HepG2 (cell line): Measurements from ENCODE around the gene POC1A. TPM values are rescaled to one million over a fixed set of nuclear protein-coding genes. Genes with fewer than 3 reads are reported as not detected.

Source experiments
- ATF7-NPFF ChIP-seq: sonication (generic); formaldehyde crosslinking; IDR thresholded peaks from 2 replicates; pipeline ENCODE4 v1.8.1; 2023; ENCODE audit warnings: mild to moderate bottlenecking, low read depth, missing genetic modification reagents, moderate library complexity
- FOSL1 ChIP-seq: sonication (generic); formaldehyde crosslinking; IDR thresholded peaks from 2 replicates; pipeline ENCODE4 v1.9.0; 2021; ENCODE audit warnings: missing genetic modification reagents, borderline replicate concordance
- IRX3 ChIP-seq: sonication (generic); formaldehyde crosslinking; IDR thresholded peaks from 2 replicates; pipeline ENCODE4 v1.8.1; 2023; ENCODE audit warnings: mild to moderate bottlenecking, low read depth, missing genetic modification reagents, borderline replicate concordance
- NKX3-1 ChIP-seq: sonication (generic); formaldehyde crosslinking; IDR thresholded peaks from 2 replicates; pipeline ENCODE4 v1.5.0; 2020; ENCODE audit warnings: missing genetic modification reagents
- THAP11 ChIP-seq: IDR thresholded peaks from 2 replicates; pipeline ENCODE4 v1.6.1; 2016; ENCODE audit warnings: missing biosample characterization, missing genetic modification reagents
- ZBTB2 ChIP-seq: sonication (generic); formaldehyde crosslinking; IDR thresholded peaks from 2 replicates; pipeline ENCODE4 v1.8.0; 2022; ENCODE audit warnings: low read depth, missing genetic modification reagents
- ZC3H13 ChIP-seq: sonication (generic); formaldehyde crosslinking; IDR thresholded peaks from 2 replicates; pipeline ENCODE4 v1.8.1; 2023; ENCODE audit warnings: mild to moderate bottlenecking, missing genetic modification reagents, moderate library complexity
- ZNF776 ChIP-seq: sonication (generic); formaldehyde crosslinking; IDR thresholded peaks from 2 replicates; pipeline ENCODE4 v1.4.0; 2020; ENCODE audit warnings: mild to moderate bottlenecking, missing genetic modification reagents
- polyA plus RNA-seq, 8 experiments: library from polyadenylated mRNA; depleted of rRNA in 3 of 8; stranded (reverse) in 7 of 8; unstranded in 1 of 8; fragments of >200 nt; fragmentation: Illumina TruSeq in 4 of 8; extraction: Trizol in 4 of 8; gene quantifications; 2 replicates each; pipeline versions ENCODE4 v1.2.1 to v1.2.3, GENCODE V29; 2011 to 2016; ENCODE audit warnings: low read depth in 4 of 8, missing spikeins in 1 of 8, mixed read lengths in 1 of 8; ENCODE audit not compliant: insufficient read depth in 1 of 8
- total RNA-seq, 5 experiments: library from RNA; depleted of rRNA; stranded (reverse); fragments of >200 nt; fragmentation: Illumina TruSeq; extraction: Trizol; gene quantifications; 2 replicates each; pipeline ENCODE4 v1.2.3, GENCODE V29; 2016; ENCODE audit warnings: low read depth in 1 of 5
- TF ChIP-seq, protein P1 (sequence below): sonication (generic); formaldehyde crosslinking; IDR thresholded peaks from 2 replicates; pipeline ENCODE4 v1.8.0; 2022; ENCODE audit warnings: mild to moderate bottlenecking, missing genetic modification reagents; ENCODE audit not compliant: insufficient replicate concordance
- TF ChIP-seq, protein P2 (sequence below): sonication (generic); formaldehyde crosslinking; IDR thresholded peaks from 2 replicates; pipeline ENCODE4 v1.8.1; 2023; ENCODE audit warnings: mild to moderate bottlenecking, missing genetic modification reagents, borderline replicate concordance
- TF ChIP-seq, protein P3 (sequence below): fragments of 450-650 bp; IDR thresholded peaks from 2 replicates; pipeline ENCODE4 v1.6.1; 2017
- TF ChIP-seq, protein P4 (sequence below): IDR thresholded peaks from 2 replicates; pipeline ENCODE4 v1.6.1; 2016
- TF ChIP-seq, protein P5 (sequence below): IDR thresholded peaks from 2 replicates; pipeline ENCODE4 v1.6.1; 2018; ENCODE audit warnings: missing genetic modification reagents, mild to moderate bottlenecking, missing compliant biosample characterization
- TF ChIP-seq, protein P6 (sequence below): sonication (generic); formaldehyde crosslinking; conservative IDR thresholded peaks from 2 replicates; pipeline ENCODE4 v1.8.0; 2022; ENCODE audit warnings: mild to moderate bottlenecking, moderate library complexity, missing genetic modification reagents

Gene POC1A
- total and polyA plus RNA-seq, 2 of the 13 experiments (the other 11 are each of a cell fraction or from before 2014, with no cell fraction given): 14.6 to 20.0 TPM

GRCh38 chr3:52055537-52056351 is 98.5 kb downstream of the POC1A start (continued):
- TF ChIP-seq, protein P1, sequence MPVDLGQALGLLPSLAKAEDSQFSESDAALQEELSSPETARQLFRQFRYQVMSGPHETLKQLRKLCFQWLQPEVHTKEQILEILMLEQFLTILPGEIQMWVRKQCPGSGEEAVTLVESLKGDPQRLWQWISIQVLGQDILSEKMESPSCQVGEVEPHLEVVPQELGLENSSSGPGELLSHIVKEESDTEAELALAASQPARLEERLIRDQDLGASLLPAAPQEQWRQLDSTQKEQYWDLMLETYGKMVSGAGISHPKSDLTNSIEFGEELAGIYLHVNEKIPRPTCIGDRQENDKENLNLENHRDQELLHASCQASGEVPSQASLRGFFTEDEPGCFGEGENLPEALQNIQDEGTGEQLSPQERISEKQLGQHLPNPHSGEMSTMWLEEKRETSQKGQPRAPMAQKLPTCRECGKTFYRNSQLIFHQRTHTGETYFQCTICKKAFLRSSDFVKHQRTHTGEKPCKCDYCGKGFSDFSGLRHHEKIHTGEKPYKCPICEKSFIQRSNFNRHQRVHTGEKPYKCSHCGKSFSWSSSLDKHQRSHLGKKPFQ (CRISPR knock-in tag): no peak
- TF ChIP-seq, protein P2, sequence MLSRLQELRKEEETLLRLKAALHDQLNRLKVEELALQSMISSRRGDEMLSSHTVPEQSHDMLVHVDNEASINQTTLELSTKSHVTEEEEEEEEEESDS (CRISPR knock-in tag): no peak
- TF ChIP-seq THAP11 (CRISPR knock-in tag) (0 out of 2 replicates have a peak, but pooled peaks have one; percentile 24), IRX3 (CRISPR knock-in tag) (peak; percentile 89), ATF7-NPFF (CRISPR knock-in tag) (peak; percentile 89), ZBTB2 (CRISPR knock-in tag) (0 out of 2 replicates have a peak, but pooled peaks have one; percentile 63), NKX3-1 (peak; percentile 91), ZC3H13 (peak; percentile 55), FOSL1 (CRISPR knock-in tag) (0 out of 2 replicates have a peak, but pooled peaks have one; percentile 38), ZNF776 (CRISPR knock-in tag) (peak; percentile 92; the same call in 1 of the 2 replicates)
- TF ChIP-seq, protein P3, sequence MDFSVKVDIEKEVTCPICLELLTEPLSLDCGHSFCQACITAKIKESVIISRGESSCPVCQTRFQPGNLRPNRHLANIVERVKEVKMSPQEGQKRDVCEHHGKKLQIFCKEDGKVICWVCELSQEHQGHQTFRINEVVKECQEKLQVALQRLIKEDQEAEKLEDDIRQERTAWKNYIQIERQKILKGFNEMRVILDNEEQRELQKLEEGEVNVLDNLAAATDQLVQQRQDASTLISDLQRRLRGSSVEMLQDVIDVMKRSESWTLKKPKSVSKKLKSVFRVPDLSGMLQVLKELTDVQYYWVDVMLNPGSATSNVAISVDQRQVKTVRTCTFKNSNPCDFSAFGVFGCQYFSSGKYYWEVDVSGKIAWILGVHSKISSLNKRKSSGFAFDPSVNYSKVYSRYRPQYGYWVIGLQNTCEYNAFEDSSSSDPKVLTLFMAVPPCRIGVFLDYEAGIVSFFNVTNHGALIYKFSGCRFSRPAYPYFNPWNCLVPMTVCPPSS: no peak
- TF ChIP-seq, protein P4, sequence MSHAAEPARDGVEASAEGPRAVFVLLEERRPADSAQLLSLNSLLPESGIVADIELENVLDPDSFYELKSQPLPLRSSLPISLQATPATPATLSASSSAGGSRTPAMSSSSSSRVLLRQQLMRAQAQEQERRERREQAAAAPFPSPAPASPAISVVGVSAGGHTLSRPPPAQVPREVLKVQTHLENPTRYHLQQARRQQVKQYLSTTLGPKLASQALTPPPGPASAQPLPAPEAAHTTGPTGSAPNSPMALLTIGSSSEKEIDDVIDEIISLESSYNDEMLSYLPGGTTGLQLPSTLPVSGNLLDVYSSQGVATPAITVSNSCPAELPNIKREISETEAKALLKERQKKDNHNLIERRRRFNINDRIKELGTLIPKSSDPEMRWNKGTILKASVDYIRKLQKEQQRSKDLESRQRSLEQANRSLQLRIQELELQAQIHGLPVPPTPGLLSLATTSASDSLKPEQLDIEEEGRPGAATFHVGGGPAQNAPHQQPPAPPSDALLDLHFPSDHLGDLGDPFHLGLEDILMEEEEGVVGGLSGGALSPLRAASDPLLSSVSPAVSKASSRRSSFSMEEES (CRISPR knock-in tag): peak; percentile 56; the same call in 1 of the 2 replicates
- TF ChIP-seq, protein P5, sequence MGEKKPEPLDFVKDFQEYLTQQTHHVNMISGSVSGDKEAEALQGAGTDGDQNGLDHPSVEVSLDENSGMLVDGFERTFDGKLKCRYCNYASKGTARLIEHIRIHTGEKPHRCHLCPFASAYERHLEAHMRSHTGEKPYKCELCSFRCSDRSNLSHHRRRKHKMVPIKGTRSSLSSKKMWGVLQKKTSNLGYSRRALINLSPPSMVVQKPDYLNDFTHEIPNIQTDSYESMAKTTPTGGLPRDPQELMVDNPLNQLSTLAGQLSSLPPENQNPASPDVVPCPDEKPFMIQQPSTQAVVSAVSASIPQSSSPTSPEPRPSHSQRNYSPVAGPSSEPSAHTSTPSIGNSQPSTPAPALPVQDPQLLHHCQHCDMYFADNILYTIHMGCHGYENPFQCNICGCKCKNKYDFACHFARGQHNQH (CRISPR knock-in tag): 0 out of 2 replicates have a peak, but pooled peaks have one; percentile 26
- TF ChIP-seq, protein P6, sequence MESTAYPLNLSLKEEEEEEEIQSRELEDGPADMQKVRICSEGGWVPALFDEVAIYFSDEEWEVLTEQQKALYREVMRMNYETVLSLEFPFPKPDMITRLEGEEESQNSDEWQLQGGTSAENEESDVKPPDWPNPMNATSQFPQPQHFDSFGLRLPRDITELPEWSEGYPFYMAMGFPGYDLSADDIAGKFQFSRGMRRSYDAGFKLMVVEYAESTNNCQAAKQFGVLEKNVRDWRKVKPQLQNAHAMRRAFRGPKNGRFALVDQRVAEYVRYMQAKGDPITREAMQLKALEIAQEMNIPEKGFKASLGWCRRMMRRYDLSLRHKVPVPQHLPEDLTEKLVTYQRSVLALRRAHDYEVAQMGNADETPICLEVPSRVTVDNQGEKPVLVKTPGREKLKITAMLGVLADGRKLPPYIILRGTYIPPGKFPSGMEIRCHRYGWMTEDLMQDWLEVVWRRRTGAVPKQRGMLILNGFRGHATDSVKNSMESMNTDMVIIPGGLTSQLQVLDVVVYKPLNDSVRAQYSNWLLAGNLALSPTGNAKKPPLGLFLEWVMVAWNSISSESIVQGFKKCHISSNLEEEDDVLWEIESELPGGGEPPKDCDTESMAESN: peak; percentile 70; the same call in 1 of the 2 replicates
